Keratinocyte (primary cell): ENCODE results near the gene CTU1. TPM values are rescaled to one million over a fixed set of nuclear protein-coding genes. Genes with fewer than 3 reads are reported as not detected.

Source experiments
- DNase-seq: peaks from one replicate; pipeline ENCODE4 v3.0.0-alpha.2; 2011; ENCODE audit warnings: low read depth, missing footprints, low spot score
- FAIRE-seq: peaks from 2 replicates; lab custom pipeline; 2011; peaks lifted over from hg19 to GRCh38; lab: Jason Lieb, UNC
- H2AFZ ChIP-seq: 2 replicates; pipeline ENCODE4 v1.6.0; 2012; ENCODE audit warnings: low read length, control low read depth, inconsistent platforms; ENCODE audit not compliant: control insufficient read depth
- H3K27ac ChIP-seq: 2 replicates; pipeline ENCODE4 v1.5.1; 2011; ENCODE audit warnings: low read length; ENCODE audit not compliant: control insufficient read depth, insufficient read depth
- H3K27me3 ChIP-seq: 3 replicates; pipeline ENCODE4 v1.6.0; 2011; ENCODE audit warnings: low read length; ENCODE audit not compliant: control insufficient read depth, insufficient read depth; ENCODE audit errors: extremely low read depth
- H3K36me3 ChIP-seq, 2 experiments: 2 replicates in 1 of 2; 3 replicates in 1 of 2; pipeline ENCODE4 v1.5.1; 2011; ENCODE audit warnings: low read length in 2 of 2, mild to moderate bottlenecking in 1 of 2; ENCODE audit not compliant: control insufficient read depth in 2 of 2, insufficient read depth in 2 of 2; ENCODE audit errors: extremely low read depth in 1 of 2
- H3K4me1 ChIP-seq: 3 replicates; pipeline ENCODE4 v1.5.1; 2011; ENCODE audit warnings: low read length; ENCODE audit not compliant: control insufficient read depth, insufficient read depth; ENCODE audit errors: extremely low read depth
- H3K4me2 ChIP-seq: 3 replicates; pipeline ENCODE4 v1.6.0; 2011; ENCODE audit warnings: low read depth, low read length; ENCODE audit not compliant: control insufficient read depth, insufficient read depth; ENCODE audit errors: extremely low read depth
- H3K4me3 ChIP-seq, 3 experiments: fragments of 200-600 bp in 1 of 3; sonication (generic) in 1 of 3; 2 replicates in 2 of 3; 3 replicates in 1 of 3; pipeline ENCODE4 v1.5.1; 2011 to 2016; ENCODE audit warnings: low read length in 3 of 3, mild to moderate bottlenecking in 3 of 3, control low read depth in 2 of 3, inconsistent platforms in 1 of 3, low read depth in 1 of 3, mixed read lengths in 1 of 3, mixed run types in 1 of 3, moderate library complexity in 1 of 3; ENCODE audit not compliant: control insufficient read depth in 2 of 3, insufficient read depth in 2 of 3; ENCODE audit errors: extremely low read depth in 1 of 3
- H3K79me2 ChIP-seq: 2 replicates; pipeline ENCODE4 v1.6.0; 2012; ENCODE audit warnings: low read length; ENCODE audit not compliant: control insufficient read depth, insufficient read depth
- H3K9ac ChIP-seq: 3 replicates; pipeline ENCODE4 v1.6.0; 2011; ENCODE audit warnings: low read length; ENCODE audit not compliant: control insufficient read depth, insufficient read depth; ENCODE audit errors: extremely low read depth
- H3K9me1 ChIP-seq: 3 replicates; pipeline ENCODE4 v1.6.0; 2011; ENCODE audit warnings: low read length; ENCODE audit not compliant: control insufficient read depth, insufficient read depth; ENCODE audit errors: extremely low read depth
- H3K9me3 ChIP-seq: 2 replicates; pipeline ENCODE4 v1.5.1; 2012; ENCODE audit warnings: low read depth, low read length; ENCODE audit not compliant: control insufficient read depth
- H4K20me1 ChIP-seq: 3 replicates; pipeline ENCODE4 v1.6.0; 2011; ENCODE audit warnings: low read length; ENCODE audit not compliant: control insufficient read depth, insufficient read depth; ENCODE audit errors: extremely low read depth
- CTCF ChIP-seq, 3 experiments: IDR thresholded peaks in 1 of 3; conservative IDR thresholded peaks in 1 of 3; optimal IDR thresholded peaks in 1 of 3; 2 replicates in 2 of 3; 3 replicates in 1 of 3; pipeline versions ENCODE3 to v1.5.1; 2011; ENCODE audit warnings: low read length in 3 of 3, mild to moderate bottlenecking in 3 of 3, moderate library complexity in 2 of 3, control low read depth in 1 of 3, inconsistent platforms in 1 of 3; ENCODE audit not compliant: insufficient read depth in 2 of 3; ENCODE audit errors: extremely low read depth in 1 of 3
- EZH2 ChIP-seq: IDR thresholded peaks from one replicate; pipeline ENCODE4 v1.6.1; 2012; ENCODE audit warnings: inconsistent platforms, mild to moderate bottlenecking, low read length, moderate library complexity
- dilution Hi-C: fragments of 300-500 bp; cut with MboI; formaldehyde crosslinking; loops from one replicate; pipeline ENCODE4 v1.7.0; 2020; ENCODE audit warnings: low sequenced_read_pairs; ENCODE audit not compliant: extremely low pct_ligation_motif_present
- polyA plus RNA-seq, 5 experiments: library from polyadenylated mRNA; depleted of rRNA in 3 of 5; stranded (reverse) in 3 of 5; stranded (forward) in 1 of 5; unstranded in 1 of 5; fragments of >200 nt; gene quantifications; 1 replicate in 1 of 5; 2 replicates in 3 of 5; 3 replicates in 1 of 5; pipeline versions ENCODE4 v1.2.1 to v1.2.3, GENCODE V29; 2011 to 2012; ENCODE audit warnings: missing spikeins in 2 of 5, low read depth in 1 of 5, low replicate concordance in 1 of 5

The CTU1 gene
- polyA plus RNA-seq, 1 donor (not counting 4 experiments of a cell fraction or from before 2014, with no cell fraction given) = 1.9 TPM

- no peaks in the 10 kb centered on the region for H3K79me2 ChIP-seq
- TF ChIP-seq CTCF (optimal IDR thresholded peaks at IDR 0.05 in 1 of 3, IDR thresholded peaks at IDR 0.05 in 1 of 3, conservative IDR thresholded peaks at IDR 0.05 in 1 of 3; ENCODE audit: extremely low read depth in 1 of 3, insufficient read depth in 2 of 3, low read length in 3 of 3) = no peak
- no peak for DNase-seq
- H3K9me3 ChIP-seq = no peaks in the 10 kb centered on the region
- H3K4me1 ChIP-seq = no peaks in the 10 kb centered on the region
- no peak overlapping the region for H3K27ac ChIP-seq
- no peaks in the 10 kb centered on the region for H3K27me3 ChIP-seq
- dilution Hi-C loops = no loop called here
- no peak overlapping the region for H3K4me2 ChIP-seq
- H3K36me3 ChIP-seq = no peaks in the 10 kb centered on the region
- H2AFZ ChIP-seq = no peak overlapping the region
- H4K20me1 ChIP-seq = no peaks in the 10 kb centered on the region
- FAIRE-seq = no peak
- no peaks in the 10 kb centered on the region for H3K9me1 ChIP-seq
- no peak overlapping the region for H3K9ac ChIP-seq
- no peak overlapping the region for H3K4me3 ChIP-seq
Measured at GRCh38 chr19:51125421-51126075, 17.3 kb upstream of the CTU1 start.

GRCh38 chr19:51124729-51125128, 16.5 kb upstream of the CTU1 start, which contains the start of gene SIGLEC9:
Gene SIGLEC9, plus strand, starts transcription at chr19:51124906. Its CDS starts 69 bp downstream, at chr19:51124975.
- no peak within 1 kb of the TSS for H3K9ac ChIP-seq
- H3K9me1 ChIP-seq = no peaks in the 10 kb centered on the region
- H2AFZ ChIP-seq = no peak within 1 kb of the TSS
- no peaks in the 10 kb centered on the region for H3K36me3 ChIP-seq
- no peaks in the 10 kb centered on the region for H3K9me3 ChIP-seq
- H4K20me1 ChIP-seq = no peaks in the 10 kb centered on the region
- no peaks in the 10 kb centered on the region for H3K4me1 ChIP-seq
- H3K4me3 ChIP-seq = no peak within 1 kb of the TSS
- H3K27ac ChIP-seq = no peak within 1 kb of the TSS
- dilution Hi-C loops = no loop called here
- FAIRE-seq (no peak), DNase-seq (no peak)
- H3K27me3 ChIP-seq = no peaks in the 10 kb centered on the region
- no peak for TF ChIP-seq EZH2
- TF ChIP-seq CTCF (optimal IDR thresholded peaks at IDR 0.05 in 1 of 3, IDR thresholded peaks at IDR 0.05 in 1 of 3, conservative IDR thresholded peaks at IDR 0.05 in 1 of 3; ENCODE audit: extremely low read depth in 1 of 3, insufficient read depth in 2 of 3, low read length in 3 of 3) = no peak
- no peak within 1 kb of the TSS for H3K4me2 ChIP-seq
- H3K79me2 ChIP-seq = no peaks in the 10 kb centered on the region
